GM12801 (cell line): ENCODE results near the gene RAET1G.

Experiments
- CTCF ChIP-seq: IDR thresholded peaks from one replicate; pipeline ENCODE4 v1.5.1; 2011; ENCODE audit warnings: control low read depth; ENCODE audit not compliant: insufficient read length; ENCODE audit errors: extremely low read depth

The RAET1G gene

GRCh38 chr6:149897015-149897697 lies 25.8 kb downstream of the RAET1G start:
- TF ChIP-seq CTCF, result no peak

DNA sequence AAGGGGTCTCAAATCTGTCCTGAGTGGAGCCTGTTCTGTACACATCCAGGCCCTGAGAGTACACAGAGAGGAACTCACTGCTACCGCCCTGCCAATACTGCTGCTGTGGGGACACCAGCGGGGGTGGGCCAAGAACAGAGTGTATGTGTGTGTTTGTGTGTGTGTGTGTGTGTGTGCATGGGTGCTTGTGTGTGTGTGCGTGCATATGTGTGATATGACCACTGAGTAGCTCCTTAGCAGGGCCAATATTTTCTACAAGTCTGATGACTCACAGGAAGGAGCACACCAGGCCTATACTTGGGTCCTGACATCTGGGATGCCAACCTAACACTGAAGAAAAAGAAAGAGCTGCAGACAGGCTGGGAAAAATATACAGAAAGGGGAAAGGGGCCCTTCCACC lies 26.4 kb downstream of the RAET1G start:
- no peak for TF ChIP-seq CTCF

DNA sequence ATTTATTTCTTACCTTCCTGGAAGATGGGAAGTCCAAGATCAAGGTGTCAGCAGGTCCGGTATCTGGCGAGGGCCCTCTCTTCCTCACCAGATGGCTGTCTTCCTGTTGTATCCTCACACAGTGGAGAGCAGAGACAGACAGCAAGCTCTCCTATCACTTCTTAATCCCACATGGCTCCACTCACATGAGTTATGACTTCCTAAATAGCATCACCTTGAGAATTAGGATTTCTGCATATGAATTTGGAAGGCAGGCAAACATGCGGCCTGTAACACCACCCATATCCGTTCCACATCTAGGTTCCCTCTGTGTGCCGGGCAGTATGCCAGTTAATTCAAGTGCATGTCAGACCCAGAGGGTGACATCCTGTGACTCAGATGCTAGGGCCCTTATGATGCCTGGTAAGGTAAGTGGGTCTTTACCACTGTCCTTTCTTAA lies 27.1 kb downstream of the RAET1G start:
- no peak for TF ChIP-seq CTCF

DNA sequence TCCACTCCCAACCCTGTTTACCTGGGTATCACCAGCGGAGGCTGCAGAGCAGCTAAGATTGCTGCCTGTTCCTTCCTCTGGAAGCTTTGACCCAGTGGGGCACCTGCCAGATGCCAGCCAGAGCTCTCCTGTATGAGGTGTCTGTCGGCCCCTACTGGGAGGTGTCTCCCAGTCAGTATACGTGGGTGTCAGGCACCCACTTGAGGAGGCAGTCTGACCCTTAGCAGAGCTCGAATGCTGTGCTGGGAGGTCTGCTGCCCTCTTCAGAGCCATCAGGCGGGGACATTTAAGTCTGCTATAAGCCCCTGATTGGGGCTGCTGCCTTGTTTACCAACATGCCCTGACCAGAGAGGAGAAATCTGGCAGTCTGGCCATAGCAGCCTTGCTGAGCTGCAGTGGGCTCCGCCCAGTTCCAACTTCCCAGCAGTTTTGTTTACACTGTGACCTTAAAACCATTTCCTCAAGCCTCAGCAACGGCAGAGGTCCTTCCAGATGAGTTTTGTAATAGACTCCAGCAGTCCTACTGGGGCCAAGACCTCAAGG lies 27.8 kb downstream of the RAET1G start:
- TF ChIP-seq CTCF, result no peak

DNA sequence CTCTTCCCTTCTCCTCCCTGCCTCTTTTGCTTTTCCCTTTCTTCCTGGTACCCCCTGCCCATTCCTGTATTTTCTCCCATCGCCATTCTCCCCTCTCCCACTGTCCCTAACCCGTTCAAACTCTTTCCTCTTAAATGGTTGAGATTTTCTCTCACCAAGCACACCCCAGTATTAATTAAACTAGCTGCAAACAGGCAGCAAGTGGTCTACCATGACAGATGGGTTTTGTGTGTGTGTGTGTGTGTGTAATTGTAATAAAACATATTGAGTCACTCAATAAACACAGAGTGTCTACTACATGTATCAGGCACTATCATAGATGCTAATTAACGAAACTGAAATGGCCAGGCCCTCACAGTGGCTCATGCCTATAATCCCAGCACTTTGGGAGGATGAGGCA lies 31.7 kb downstream of the RAET1G start:
- TF ChIP-seq CTCF, result no peak

DNA sequence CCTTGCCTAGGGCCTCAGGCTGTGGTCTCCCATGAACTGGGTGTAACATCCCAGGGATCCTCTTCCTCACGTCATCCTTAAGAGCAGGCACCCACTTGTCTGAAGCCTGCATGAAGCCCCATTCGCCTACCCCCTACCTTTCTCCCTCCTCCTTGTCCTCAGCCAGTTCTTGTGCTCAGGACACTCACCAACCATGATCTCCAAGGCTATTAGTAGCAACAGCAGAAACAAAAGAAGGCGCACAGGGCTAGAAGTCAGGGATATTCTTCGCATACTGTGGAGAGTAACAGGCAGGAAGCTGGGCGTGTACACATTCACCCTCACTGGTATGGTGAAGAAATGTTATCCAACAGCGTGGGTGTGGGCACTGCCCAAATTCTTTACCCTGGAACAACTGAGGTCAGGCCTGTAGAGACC lies 32.3 kb downstream of the RAET1G start:
- TF ChIP-seq CTCF, result no peak

DNA sequence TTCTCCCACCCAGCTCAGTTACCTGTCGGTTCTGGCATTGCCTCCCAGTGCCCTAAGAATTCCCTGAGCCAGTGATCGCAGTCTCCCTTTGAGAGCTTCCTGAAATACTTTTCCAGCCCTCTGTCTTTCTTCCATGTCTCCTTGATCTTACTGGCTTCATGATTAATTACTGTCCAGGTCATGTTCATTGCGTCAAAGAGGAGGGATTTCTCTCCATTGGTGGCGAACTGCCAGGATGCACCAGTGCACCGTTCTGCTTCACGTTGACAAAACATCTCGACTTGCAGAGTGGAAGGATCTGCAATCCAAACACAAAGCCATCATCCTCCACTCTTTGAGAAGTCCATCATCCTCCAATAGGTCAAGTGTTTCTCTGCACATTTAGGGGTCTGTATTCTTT lies 33.6 kb downstream of the RAET1G start:
- no peak for TF ChIP-seq CTCF
